NCI-H345 (cell line): ENCODE data around the gene CHD2.
A peak's percentile ranks its signal among the peaks of the same experiment; 100 is the strongest.
"Not testable (repeated sequence)": the region's sequence is repeated elsewhere in the genome, so short reads cannot be mapped to it uniquely, and the experiment has no call there.

Source experiments
- DNase-seq: peaks from one replicate; lab custom pipeline; 2025; lab: John Stamatoyannopoulos, UW

Gene CHD2

DNA sequence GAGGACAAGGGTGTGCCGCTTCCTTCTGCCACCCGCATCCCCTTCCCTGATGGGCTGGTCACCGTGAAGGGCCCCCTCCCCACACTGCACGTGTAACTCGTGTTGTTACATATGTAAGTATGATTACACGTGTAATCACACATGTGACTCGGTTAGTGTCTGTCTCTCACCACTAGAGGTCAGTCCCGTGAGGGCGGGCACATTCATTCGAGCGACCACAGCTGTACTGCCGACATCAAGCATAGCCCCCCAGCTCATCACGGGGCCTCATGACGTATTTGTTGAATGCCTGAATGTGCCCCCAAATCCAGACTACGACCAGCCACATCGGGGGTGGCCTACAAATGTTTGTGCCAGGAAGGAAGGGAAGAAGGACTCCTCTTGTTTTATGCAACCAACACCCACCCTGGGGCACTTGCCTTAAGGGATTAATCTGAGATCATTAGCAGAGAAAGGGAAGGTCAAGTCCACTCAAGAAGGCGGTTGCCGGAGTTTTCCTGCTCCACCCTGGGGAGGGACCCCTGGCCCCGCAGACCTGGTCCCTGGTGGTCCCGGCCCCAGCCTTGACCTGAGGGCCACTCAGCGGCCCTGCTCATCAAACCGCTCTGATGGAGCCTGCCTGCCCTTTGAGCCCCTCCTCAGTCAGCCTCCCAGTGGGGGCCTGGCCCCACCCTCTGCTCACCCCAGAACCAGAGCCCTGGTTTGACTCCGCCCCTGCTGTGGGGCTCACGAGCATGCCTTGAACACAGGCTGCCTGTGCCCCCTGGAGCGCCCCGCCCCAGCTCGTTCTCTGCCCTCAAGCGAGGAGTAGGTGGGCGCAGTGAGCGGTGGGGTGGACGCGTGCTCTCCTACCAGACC is 136.1 kb downstream of the CHD2 start:
- DNase-seq, result peak; percentile 30

- no peak for DNase-seq
Observed at GRCh38 chr15:93036951-93037819, 137.1 kb downstream of the CHD2 start.

GRCh38 chr15:93037820-93038705 is 137.9 kb downstream of the CHD2 start:
- DNase-seq, result no peak

DNA sequence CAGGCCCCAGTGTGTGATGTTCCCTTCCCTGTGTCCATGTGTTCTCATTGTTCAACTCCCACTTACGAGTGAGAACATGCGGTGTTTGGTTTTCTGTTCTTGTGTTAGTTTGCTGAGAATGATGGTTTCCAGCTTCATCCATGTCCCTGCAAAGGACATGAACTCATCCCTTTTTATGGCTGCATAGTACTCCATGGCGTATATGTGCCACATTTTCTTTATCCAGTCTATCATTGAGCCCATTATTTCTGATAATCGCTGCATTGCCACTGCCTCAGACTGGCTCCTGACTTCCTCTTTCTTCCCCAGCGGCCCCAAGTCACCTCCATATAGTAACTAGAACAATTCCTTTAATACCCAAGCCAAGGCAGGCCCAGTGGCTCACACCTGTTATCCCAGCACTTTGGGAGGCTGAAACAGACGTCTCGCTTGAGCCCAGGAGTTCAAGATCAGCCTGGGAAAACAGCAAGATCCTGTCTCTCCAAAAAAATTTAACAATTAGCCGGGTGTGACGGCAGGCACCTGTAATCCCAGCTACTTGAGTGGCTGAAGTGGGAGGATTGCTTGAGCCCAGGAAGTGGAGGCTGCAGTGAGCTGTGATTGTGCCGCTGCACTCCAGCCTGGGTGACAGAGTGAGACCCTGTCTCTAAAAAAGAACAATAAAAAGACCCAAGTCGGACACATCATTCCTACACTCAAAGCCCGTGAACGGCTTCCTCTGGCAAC is 139.6 kb downstream of the CHD2 start:
- not testable (repeated sequence) for DNase-seq

DNA sequence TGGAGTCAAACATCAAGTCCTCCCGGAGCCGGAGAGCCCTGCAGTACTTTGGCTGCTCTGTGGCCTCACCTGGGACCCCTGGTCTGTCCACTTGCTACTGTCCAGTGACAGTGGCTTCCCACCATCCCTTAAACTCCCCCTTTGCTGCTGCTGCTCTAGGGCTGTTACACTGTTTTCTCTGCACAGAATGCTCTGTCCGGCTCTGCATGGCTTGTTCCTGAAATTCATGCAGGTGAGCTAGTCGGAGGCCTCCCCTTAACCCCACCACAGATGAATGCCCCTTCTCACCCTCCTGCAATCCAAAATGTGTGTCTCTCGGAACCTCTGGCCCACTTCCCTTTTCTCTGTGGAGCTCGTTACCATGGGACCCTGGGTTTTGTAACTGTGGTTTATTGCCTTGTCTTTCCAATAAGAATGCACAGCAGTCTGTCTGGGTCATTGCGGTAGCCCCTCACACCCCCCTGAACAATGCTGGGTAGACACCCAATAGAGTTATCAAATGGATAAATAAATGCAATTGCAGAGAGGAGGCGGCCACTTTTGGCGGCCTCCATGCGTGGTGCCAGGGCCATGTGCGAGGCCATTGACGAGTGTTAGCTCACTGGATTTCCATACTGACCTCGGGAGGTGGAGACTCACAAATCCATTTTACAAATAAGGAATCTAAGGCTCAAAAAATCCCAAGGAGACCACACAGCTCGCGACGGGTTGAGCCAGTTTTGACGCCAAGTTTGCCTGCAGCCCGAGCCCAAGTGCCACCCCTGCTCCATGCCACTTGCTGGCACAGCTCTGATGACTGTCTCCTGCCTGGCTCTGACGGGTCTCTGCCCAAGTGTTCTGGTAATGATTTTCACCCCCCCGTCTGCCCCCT is 140.4 kb downstream of the CHD2 start:
- no peak for DNase-seq

- DNase-seq, result no peak
Observed at GRCh38 chr15:93041159-93041547, 141.0 kb downstream of the CHD2 start.

DNA sequence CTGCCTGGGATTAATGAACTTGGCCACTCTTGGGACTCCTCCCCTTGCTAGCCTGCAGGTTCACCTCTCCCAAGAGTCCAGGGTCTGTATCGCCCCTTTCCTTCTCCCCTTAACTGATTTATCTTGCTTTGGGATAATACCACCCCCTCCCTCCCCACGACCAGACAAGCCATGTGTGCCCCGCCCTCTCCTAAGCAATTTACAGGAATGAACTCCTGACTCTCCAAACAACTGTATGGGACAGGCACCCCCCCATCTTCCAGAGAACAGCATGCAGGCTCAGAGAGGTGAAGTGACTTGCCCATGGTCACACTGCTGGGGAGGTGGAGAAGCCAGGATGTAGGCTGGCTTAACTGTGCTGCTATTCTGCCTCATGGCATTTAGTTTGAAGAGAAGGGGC is 142.1 kb downstream of the CHD2 start:
- DNase-seq, result no peak

DNA sequence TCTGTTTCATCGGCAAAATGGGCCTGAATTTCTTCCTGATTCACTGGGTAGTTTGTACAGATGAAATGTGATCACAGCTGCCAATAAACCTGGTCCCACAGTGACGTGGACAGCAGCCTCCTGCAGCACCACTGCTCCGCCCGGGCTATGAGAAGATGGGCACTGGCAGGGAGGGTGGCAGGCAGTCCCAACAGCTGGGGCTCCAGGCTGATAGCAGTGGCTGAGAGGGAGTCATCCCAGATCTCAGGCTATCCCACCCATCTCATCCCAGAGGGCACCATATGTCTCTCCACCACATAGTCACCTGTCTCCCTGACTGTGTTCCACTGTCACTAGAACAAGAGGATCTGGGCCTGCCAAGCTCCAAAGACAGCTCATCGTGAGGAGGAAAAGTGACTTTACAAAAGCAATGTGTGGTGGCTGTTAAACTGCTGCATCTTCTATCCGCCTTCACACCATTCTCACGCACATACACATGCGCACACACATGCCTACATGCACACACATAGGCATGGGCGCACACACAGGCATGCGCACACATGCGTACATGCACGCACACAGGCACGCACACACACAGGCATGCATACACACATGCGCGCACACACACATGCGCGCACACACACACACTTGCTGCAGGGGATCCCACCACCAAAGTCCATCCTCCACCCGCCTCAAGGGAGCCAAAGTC is 142.7 kb downstream of the CHD2 start:
- DNase-seq, result no peak

GRCh38 chr15:93043621-93044300 is 143.6 kb downstream of the CHD2 start:
- no peak for DNase-seq

GRCh38 chr15:93044301-93045190 is 144.4 kb downstream of the CHD2 start:
- no peak for DNase-seq

- no peak for DNase-seq
Observed at GRCh38 chr15:93045191-93045785, 145.2 kb downstream of the CHD2 start.

GRCh38 chr15:93046120-93046519 is 146.0 kb downstream of the CHD2 start:
- no peak for DNase-seq

- DNase-seq, result no peak
Observed at GRCh38 chr15:93046721-93047120, 146.6 kb downstream of the CHD2 start.

DNA sequence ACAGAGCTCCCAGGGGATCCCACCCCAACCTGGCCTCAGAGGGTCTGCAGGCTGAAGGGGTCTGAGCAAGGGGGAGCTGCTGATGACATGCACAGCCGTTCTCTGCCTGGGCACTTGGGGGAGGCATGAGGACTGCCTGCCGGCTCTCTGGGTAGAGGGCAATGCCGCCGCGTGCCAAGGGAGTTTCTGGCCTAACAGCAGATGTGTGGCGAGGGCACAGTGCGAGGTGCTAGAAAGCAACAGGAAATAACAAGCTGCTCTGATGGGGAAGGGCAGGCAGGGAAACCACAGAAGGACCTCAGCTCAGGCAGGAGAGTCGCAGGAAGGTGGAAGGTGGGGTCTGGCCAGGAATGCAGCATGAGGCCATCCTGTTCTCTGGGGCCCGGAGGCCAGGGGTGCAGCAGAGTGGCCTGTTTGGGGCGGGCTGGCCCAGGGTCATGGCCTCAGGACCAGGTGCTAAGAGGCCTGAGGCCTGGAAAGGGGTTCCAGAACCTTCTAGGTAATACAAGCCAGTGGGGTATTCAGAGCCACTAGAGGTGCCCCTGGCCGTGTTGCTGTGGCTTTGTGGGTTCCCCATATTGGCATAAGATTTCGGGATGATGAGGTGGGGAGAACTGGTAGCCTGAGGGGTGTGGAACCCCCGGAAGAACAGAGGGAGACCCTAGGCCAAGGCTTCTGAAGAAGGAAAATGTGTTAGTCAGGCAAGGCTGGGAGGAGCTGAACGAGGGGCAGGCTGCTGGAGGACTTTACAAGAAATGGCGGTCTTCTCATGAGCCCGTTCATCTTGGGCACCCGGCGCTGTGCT is 147.7 kb downstream of the CHD2 start:
- no peak for DNase-seq

GRCh38 chr15:93048426-93048721 is 148.2 kb downstream of the CHD2 start:
- DNase-seq, result no peak

GRCh38 chr15:93048759-93049161 is 148.6 kb downstream of the CHD2 start:
- no peak for DNase-seq

DNA sequence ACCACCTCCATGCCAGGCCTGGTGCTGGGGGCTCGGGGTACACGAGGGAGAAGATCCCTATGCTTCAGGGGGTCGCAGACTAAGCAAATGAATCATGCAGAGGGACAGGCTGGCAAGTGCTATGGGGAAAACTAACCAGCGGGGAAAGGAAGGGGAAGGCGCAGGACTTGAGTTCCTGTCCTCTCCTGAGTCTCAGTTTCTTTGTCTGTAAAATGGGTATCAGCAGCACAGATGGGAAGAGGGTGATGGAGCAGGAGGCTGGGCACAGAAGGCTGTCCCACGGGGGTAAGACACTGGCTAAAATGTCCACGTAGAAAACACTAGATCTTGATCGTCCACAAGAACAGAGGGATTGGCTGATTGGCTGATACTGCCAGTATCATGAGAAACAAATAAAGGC is 149.1 kb downstream of the CHD2 start:
- no peak for DNase-seq
